Fibroblast of pulmonary artery (primary cell): Measurements from ENCODE around the gene PROSER1.
A peak's percentile ranks its signal among the peaks of the same experiment; 100 is the strongest.

Experiments used
- DNase-seq: peaks from one replicate; pipeline ENCODE4 v3.0.0-alpha.2; 2010; ENCODE audit warnings: low read depth
- H3K4me3 ChIP-seq: replicated peaks from 2 replicates; pipeline ENCODE4 v1.5.1; 2011; ENCODE audit warnings: low read depth, mild to moderate bottlenecking, control low read depth, low read length, moderate library complexity
- CTCF ChIP-seq: IDR thresholded peaks from 2 replicates; pipeline ENCODE4 v1.5.1; 2011; ENCODE audit warnings: mild to moderate bottlenecking, control low read depth, low read length, inconsistent platforms; ENCODE audit errors: missing control alignments

The PROSER1 gene

GRCh38 chr13:39034085-39034484, 3.8 kb downstream of the PROSER1 start:
- no peak for TF ChIP-seq CTCF
- DNase-seq = no peak
- no peak overlapping the region for H3K4me3 ChIP-seq

GRCh38 chr13:39032150-39032549, 5.7 kb downstream of the PROSER1 start:
- no peak for TF ChIP-seq CTCF
- no peak overlapping the region for H3K4me3 ChIP-seq

GRCh38 chr13:39025433-39025839, 12.5 kb downstream of the PROSER1 start:
- no peak for DNase-seq
- no peak overlapping the region for H3K4me3 ChIP-seq
- no peak for TF ChIP-seq CTCF

More at GRCh38 chr13:39032150-39032549, 5.7 kb downstream of the PROSER1 start:
- no peak for DNase-seq

- peak; percentile 57 for DNase-seq
These were observed 14.1 kb downstream of the PROSER1 start for GRCh38 chr13:39023761-39024160.

GRCh38 chr13:39023316-39023715, 14.6 kb downstream of the PROSER1 start:
- DNase-seq = peak; percentile 90
- TF ChIP-seq CTCF = no peak

More at GRCh38 chr13:39023761-39024160, 14.1 kb downstream of the PROSER1 start:
- no peak overlapping the region for H3K4me3 ChIP-seq
- no peak for TF ChIP-seq CTCF

GRCh38 chr13:39020853-39021462, 16.9 kb downstream of the PROSER1 start:
- DNase-seq = no peak
- no peak overlapping the region for H3K4me3 ChIP-seq
- TF ChIP-seq CTCF = no peak

More at GRCh38 chr13:39023316-39023715, 14.6 kb downstream of the PROSER1 start:
- no peak overlapping the region for H3K4me3 ChIP-seq

- DNase-seq = peak; percentile 50
- TF ChIP-seq CTCF = peak; percentile 61
- H3K4me3 ChIP-seq = no peak overlapping the region
These were observed 21.1 kb downstream of the PROSER1 start for GRCh38 chr13:39016787-39017186.
